Measurements from ENCODE around the gene PIERCE2. TPM values are rescaled to one million over a fixed set of nuclear protein-coding genes. Genes with fewer than 3 reads are reported as not detected.

PIERCE2 gene
- total and polyA plus RNA-seq, 7 donors: 0.81 to 24.0 (median 5.6) TPM

DNA sequence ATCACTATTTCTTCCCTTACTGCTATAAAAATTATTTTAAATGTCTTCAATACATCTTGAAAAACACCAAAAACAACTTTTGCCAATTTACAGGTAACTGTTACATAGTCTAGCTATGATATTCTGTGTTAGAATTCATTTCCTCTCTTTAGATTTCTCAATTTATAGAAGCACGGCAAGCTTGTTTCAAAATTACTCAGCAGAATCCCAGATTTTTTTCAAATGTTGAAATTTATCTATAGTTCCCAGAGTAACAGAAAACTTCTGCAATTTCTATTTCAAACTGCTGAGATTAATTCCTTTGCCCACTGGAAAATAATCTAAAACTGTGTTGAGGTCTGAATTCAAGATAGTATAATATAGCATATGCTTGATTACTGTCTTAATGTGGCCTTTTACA lies 41.3 kb upstream of the PIERCE2 start:
- TF ChIP-seq POLR2AphosphoS5 (IDR thresholded peaks at IDR 0.05): no peak
- TF ChIP-seq, protein P1, sequence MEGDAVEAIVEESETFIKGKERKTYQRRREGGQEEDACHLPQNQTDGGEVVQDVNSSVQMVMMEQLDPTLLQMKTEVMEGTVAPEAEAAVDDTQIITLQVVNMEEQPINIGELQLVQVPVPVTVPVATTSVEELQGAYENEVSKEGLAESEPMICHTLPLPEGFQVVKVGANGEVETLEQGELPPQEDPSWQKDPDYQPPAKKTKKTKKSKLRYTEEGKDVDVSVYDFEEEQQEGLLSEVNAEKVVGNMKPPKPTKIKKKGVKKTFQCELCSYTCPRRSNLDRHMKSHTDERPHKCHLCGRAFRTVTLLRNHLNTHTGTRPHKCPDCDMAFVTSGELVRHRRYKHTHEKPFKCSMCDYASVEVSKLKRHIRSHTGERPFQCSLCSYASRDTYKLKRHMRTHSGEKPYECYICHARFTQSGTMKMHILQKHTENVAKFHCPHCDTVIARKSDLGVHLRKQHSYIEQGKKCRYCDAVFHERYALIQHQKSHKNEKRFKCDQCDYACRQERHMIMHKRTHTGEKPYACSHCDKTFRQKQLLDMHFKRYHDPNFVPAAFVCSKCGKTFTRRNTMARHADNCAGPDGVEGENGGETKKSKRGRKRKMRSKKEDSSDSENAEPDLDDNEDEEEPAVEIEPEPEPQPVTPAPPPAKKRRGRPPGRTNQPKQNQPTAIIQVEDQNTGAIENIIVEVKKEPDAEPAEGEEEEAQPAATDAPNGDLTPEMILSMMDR (IDR thresholded peaks at IDR 0.05): no peak
- TF ChIP-seq POLR2A (IDR thresholded peaks at IDR 0.05): no peak
- TF ChIP-seq EP300 (IDR thresholded peaks at IDR 0.05): no peak
- WGBS, 2 donors: 82 to 95% methylated on average over 1 of the region's 1 CpG
- intact Hi-C loops (cut with DNase I): no loop called here
- no peak for DNase-seq
- Histone ChIP-seq H3K9me3 (no peaks in the 10 kb centered on the region), H3K4me1 (no peaks in the 10 kb centered on the region), H3K4me3 (no peak overlapping the region), H3K27ac (no peak overlapping the region), H3K36me3 (peaks cover 0 to 73% (median 10%) of the 10 kb centered on the region in 4 donors), H3K27me3 (no peaks in the 10 kb centered on the region)

DNA sequence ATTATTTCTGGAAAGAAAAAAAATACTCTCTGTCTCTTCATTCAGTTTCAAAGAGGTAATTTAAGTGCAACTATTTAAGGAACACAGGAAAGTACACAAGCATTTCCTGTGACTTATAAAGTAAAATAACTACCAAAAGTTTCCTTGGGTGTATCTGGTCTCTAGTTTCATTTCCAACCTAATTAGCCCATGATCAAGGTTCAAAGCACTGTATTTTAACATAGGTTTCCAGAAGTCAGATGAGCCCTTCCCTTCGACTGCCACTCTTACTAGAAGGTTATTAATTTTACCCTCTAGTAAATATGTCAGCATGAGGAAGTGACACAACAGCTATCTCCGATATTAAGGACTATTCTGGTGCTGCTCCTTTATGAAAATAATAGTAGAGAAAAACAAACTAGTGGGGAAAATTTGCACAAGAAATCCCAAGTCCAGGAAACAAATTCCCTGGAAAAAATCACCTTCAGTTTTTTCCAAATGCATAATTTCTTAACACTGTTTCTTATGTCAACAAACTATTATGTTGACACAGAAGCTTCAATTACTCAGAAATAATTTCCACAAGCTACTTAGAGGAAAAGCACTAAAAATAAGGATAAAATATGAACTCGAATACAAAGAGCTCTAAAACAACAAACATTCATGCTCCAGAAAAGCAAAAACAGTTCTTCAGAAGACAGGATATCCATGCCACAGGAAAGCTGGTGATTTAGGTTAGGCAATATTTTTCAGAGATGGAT lies 35.4 kb upstream of the PIERCE2 start:
- Histone ChIP-seq H3K9me3 (no peaks in the 10 kb centered on the region), H3K4me1 (no peaks in the 10 kb centered on the region), H3K27ac (no peak overlapping the region), H3K36me3 (peaks cover 0 to 93% (median 11%) of the 10 kb centered on the region in 4 donors), H3K4me3 (no peak overlapping the region), H3K27me3 (no peaks in the 10 kb centered on the region)
- intact Hi-C loops (cut with DNase I): no loop called here
- no peak for TF ChIP-seq POLR2A (IDR thresholded peaks at IDR 0.05)
- TF ChIP-seq EP300 (IDR thresholded peaks at IDR 0.05): no peak
- TF ChIP-seq, protein P1 (IDR thresholded peaks at IDR 0.05): no peak
- TF ChIP-seq POLR2AphosphoS5 (IDR thresholded peaks at IDR 0.05): no peak
- WGBS, 2 donors: 32 to 34% methylated on average over 3 of the region's 3 CpGs
- no peak for DNase-seq

DNA sequence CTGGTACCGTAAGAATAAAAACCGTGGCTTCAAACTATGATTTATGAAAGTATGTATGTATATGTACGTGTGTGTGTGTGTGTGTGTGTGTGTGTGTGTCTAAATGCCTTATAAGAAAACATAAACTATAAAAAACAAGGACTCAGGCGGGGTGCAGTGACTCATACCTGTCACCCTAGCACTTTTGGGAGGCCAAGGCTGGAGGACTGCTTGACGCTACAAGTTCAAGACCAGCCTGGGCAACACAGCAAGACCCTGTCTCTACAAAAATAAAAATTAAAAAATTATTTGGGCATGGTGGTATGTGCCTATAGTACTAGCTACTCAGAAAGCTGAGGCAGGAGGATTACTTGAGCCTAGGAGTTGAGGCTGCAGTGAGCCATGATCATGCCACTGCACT lies 29.2 kb upstream of the PIERCE2 start:
- H3K9me3 ChIP-seq: no peaks in the 10 kb centered on the region
- TF ChIP-seq, protein P1 (IDR thresholded peaks at IDR 0.05): no peak
- TF ChIP-seq POLR2AphosphoS5 (IDR thresholded peaks at IDR 0.05) (no peak), EP300 (IDR thresholded peaks at IDR 0.05) (no peak), POLR2A (IDR thresholded peaks at IDR 0.05) (no peak)
- intact Hi-C loops (cut with DNase I): no loop called here
- H3K27me3 ChIP-seq: no peaks in the 10 kb centered on the region
- H3K27ac ChIP-seq: no peak overlapping the region
- H3K4me3 ChIP-seq: no peak overlapping the region
- WGBS, 2 donors: 89 to 90% methylated on average over 5 of the region's 5 CpGs
- H3K36me3 ChIP-seq: peaks cover 10 to 75% (median 18%) of the 10 kb centered on the region in 4 donors
- no peaks in the 10 kb centered on the region for H3K4me1 ChIP-seq
- no peak for DNase-seq

DNA sequence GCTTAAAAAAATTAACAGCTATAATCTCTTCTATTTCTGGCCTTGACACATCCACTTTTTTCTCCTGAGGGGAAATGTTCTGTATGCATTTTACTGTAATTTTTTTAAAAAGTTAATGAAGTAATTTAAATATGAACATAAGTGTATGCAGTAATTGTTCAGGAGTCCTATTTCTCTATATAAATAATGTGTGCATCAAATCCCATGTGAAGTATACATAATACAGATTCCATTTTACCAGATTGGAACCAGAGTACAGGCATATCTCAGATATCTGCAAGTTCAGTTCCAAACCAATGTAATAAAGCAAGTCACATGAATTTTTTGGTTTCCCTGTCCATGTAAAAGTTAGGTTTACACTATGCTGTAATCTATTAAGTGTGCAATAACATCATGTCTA lies 26.7 kb upstream of the PIERCE2 start:
- no peak overlapping the region for H3K27ac ChIP-seq
- no peak overlapping the region for H3K4me3 ChIP-seq
- TF ChIP-seq POLR2AphosphoS5 (IDR thresholded peaks at IDR 0.05): no peak
- TF ChIP-seq POLR2A (IDR thresholded peaks at IDR 0.05): no peak
- TF ChIP-seq, protein P1 (IDR thresholded peaks at IDR 0.05): no peak
- TF ChIP-seq EP300 (IDR thresholded peaks at IDR 0.05): no peak
- H3K27me3 ChIP-seq: no peaks in the 10 kb centered on the region
- H3K36me3 ChIP-seq: peaks cover 10 to 67% (median 20%) of the 10 kb centered on the region in 4 donors
- no peak for DNase-seq
- no peaks in the 10 kb centered on the region for H3K9me3 ChIP-seq
- no peaks in the 10 kb centered on the region for H3K4me1 ChIP-seq
- intact Hi-C loops (cut with DNase I): no loop called here

DNA sequence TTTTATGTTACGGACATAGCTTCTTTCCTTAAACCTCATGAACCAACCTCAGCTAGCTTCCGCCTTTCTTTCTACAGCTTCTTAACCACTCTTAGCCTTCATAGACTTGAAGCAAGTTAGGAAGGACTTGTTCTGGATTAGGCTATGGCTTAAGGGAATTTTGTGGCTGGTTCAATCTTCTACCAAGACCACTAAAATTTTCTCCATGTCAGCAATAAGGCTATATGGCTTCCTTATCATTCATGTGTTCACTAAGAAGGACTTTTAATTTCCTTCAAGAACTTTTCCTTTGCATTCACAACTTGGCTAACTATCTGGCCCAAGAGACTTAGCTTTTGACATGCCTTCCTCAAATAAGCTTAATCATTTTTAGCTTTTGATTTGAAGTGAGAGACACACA lies 24.6 kb upstream of the PIERCE2 start:
- TF ChIP-seq POLR2A (IDR thresholded peaks at IDR 0.05) (no peak), POLR2AphosphoS5 (IDR thresholded peaks at IDR 0.05) (no peak), EP300 (IDR thresholded peaks at IDR 0.05) (no peak)
- TF ChIP-seq, protein P1 (IDR thresholded peaks at IDR 0.05): no peak
- Histone ChIP-seq H3K4me3 (no peak overlapping the region), H3K4me1 (no peaks in the 10 kb centered on the region), H3K36me3 (peaks cover 10 to 67% (median 18%) of the 10 kb centered on the region in 4 donors), H3K9me3 (no peaks in the 10 kb centered on the region), H3K27ac (no peak overlapping the region), H3K27me3 (no peaks in the 10 kb centered on the region)
- intact Hi-C loops (cut with DNase I): no loop called here
- DNase-seq: no peak
- 98 to 100% methylated on average over 2 of the region's 2 CpGs for WGBS, 2 donors

Data from sigmoid colon (tissue), 7 donors.